BLaER1 treated with 17β-estradiol and CSF1 and Interleukin-3, amounts not matched to agents 10 nM and 100 nM (cell line): ENCODE results near the gene CD46.
A peak's percentile ranks its signal among the peaks of the same experiment; 100 is the strongest.

Experiments
- H3K27ac ChIP-seq, 11 experiments: shearing (Covaris generic); formaldehyde crosslinking; 2 replicates each; pipeline ENCODE4 v1.8.1; 2022
- H3K27me3 ChIP-seq, 11 experiments: shearing (Covaris generic); formaldehyde crosslinking; 2 replicates each; pipeline ENCODE4 v1.8.1; 2022
- H3K36me3 ChIP-seq, 11 experiments: shearing (Covaris generic); formaldehyde crosslinking; 2 replicates each; pipeline ENCODE4 v1.8.1; 2022
- H3K4me1 ChIP-seq, 10 experiments: shearing (Covaris generic); formaldehyde crosslinking; 2 replicates each; pipeline ENCODE4 v1.8.1; 2022
- H3K4me2 ChIP-seq, 11 experiments: shearing (Covaris generic); formaldehyde crosslinking; 2 replicates each; pipeline ENCODE4 v1.8.1; 2022
- H3K4me3 ChIP-seq, 10 experiments: shearing (Covaris generic); formaldehyde crosslinking; 2 replicates each; pipeline ENCODE4 v1.8.1; 2022
- H3K9ac ChIP-seq, 11 experiments: shearing (Covaris generic); formaldehyde crosslinking; 2 replicates each; pipeline ENCODE4 v1.8.1; 2022
- H3K9me3 ChIP-seq, 11 experiments: shearing (Covaris generic); formaldehyde crosslinking; replicated peaks in 1 of 11; 2 replicates each; pipeline ENCODE4 v1.8.1; 2022
- H4K20me1 ChIP-seq, 11 experiments: shearing (Covaris generic); formaldehyde crosslinking; 2 replicates each; pipeline ENCODE4 v1.8.1; 2022
- Cebpa-rat ChIP-seq, 11 experiments: shearing (Covaris generic); IDR thresholded peaks; 2 replicates each; pipeline ENCODE4 v1.8.1; 2022

Gene CD46

GRCh38 chr1:207824691-207825408 lies 73.0 kb downstream of the CD46 start:
- H3K9ac ChIP-seq = peak overlapping the region in 7 of 11 experiments; percentile 68 to 88 (median 81); a peak in 12 of 22 replicates
- peaks cover 0 to 7% (median 0%) of the 10 kb centered on the region in 11 experiments; a peak in 2 of 22 replicates for H4K20me1 ChIP-seq
- H3K4me1 ChIP-seq = peaks cover 66 to 86% (median 73%) of the 10 kb centered on the region in 10 experiments
- peaks cover 0 to 4% (median 0%) of the 10 kb centered on the region in 11 experiments; a peak in 2 of 22 replicates for H3K36me3 ChIP-seq
- peak overlapping the region; percentile 76 to 96 (median 87) for H3K4me2 ChIP-seq
- no peaks in the 10 kb centered on the region for H3K9me3 ChIP-seq
- H3K27ac ChIP-seq = peak overlapping the region in 10 of 11 experiments; percentile 68 to 97 (median 88); a peak in 21 of 22 replicates
- no peaks in the 10 kb centered on the region for H3K27me3 ChIP-seq
- TF ChIP-seq Cebpa-rat (IDR thresholded peaks at IDR 0.05) = no peak
- H3K4me3 ChIP-seq = peak overlapping the region in 6 of 10 experiments; percentile 36 to 64 (median 49); a peak in 8 of 20 replicates

DNA sequence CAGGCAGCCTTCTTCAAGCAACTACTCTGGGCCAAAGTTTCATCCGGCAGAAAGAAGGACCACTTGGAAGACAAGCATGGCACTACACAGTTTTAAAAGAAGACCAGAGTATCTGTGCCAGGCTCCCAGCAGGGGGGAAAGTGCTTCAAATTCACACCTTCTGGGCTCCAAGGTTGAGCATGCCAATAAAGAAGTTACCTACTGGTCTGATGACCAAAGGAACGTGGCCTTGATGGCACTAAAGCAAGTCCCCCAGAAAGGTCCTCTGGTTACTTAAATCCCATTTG lies 73.5 kb downstream of the CD46 start:
- H4K20me1 ChIP-seq = peaks cover 0 to 3% (median 0%) of the 10 kb centered on the region in 11 experiments; a peak in 2 of 22 replicates
- peak overlapping the region; percentile 53 to 97 (median 86) for H3K27ac ChIP-seq
- H3K27me3 ChIP-seq = no peaks in the 10 kb centered on the region
- peaks cover 0 to 4% (median 0%) of the 10 kb centered on the region in 11 experiments; a peak in 2 of 22 replicates for H3K36me3 ChIP-seq
- H3K4me1 ChIP-seq = peaks cover 66 to 81% (median 73%) of the 10 kb centered on the region in 10 experiments
- no peaks in the 10 kb centered on the region for H3K9me3 ChIP-seq
- peak overlapping the region in 8 of 10 experiments; percentile 36 to 64 (median 44); a peak in 15 of 20 replicates for H3K4me3 ChIP-seq
- peak overlapping the region; percentile 50 to 88 (median 72); a peak in 20 of 22 replicates for H3K9ac ChIP-seq
- peak overlapping the region; percentile 76 to 96 (median 87) for H3K4me2 ChIP-seq
- TF ChIP-seq Cebpa-rat (IDR thresholded peaks at IDR 0.05) = no peak

DNA sequence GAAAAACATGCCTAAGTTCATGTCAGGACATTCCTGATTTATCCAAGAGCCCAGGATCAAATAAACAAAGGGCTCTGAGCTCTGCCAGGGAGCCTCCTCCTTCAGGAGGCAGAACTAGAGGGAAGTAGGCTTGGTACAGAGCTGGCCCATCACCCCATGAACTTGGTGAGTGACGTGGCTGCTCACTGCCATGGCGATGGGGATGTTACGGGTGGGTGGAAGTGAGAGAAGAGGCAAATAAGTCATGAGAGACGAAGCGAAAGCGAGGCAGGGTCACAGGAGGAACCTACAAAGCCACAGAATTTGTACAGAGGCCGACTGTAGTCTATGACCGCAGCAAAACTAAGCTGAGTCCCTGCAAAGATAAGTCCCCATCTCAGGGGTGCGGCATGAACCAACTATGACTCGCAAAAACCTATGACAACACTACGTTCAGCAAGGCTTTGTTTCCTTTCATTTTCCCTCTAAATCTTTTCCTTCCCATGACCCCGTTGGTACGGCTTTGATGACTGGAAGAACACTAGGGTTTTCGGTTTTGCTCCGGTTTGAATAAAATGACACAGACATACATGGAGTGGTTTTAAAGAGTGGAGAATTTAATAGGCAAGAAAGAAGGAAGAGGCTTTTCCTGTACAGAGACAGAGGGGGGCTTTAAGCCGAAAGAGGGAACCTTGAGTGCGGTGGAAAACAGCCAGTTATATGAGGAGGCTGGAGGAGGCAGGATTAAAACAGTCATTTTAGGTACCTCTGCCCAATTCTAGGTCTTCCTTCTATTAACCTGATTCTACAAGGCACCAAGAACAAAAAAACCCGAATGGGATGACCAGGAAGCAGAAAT lies 74.1 kb downstream of the CD46 start:
- peaks cover 0 to 4% (median 0%) of the 10 kb centered on the region in 11 experiments; a peak in 1 of 22 replicates for H3K36me3 ChIP-seq
- no peaks in the 10 kb centered on the region for H3K27me3 ChIP-seq
- peak overlapping the region; percentile 53 to 97 (median 86) for H3K27ac ChIP-seq
- H3K4me2 ChIP-seq = peak overlapping the region; percentile 76 to 96 (median 87)
- peaks cover 0 to 8% (median 0%) of the 10 kb centered on the region in 11 experiments; a peak in 1 of 22 replicates for H4K20me1 ChIP-seq
- no peaks in the 10 kb centered on the region for H3K9me3 ChIP-seq
- peaks cover 66 to 80% (median 73%) of the 10 kb centered on the region in 10 experiments for H3K4me1 ChIP-seq
- H3K4me3 ChIP-seq = peak overlapping the region in 9 of 10 experiments; percentile 36 to 64 (median 46); a peak in 17 of 20 replicates
- no peak for TF ChIP-seq Cebpa-rat (IDR thresholded peaks at IDR 0.05)
- H3K9ac ChIP-seq = peak overlapping the region; percentile 50 to 88 (median 76)

DNA sequence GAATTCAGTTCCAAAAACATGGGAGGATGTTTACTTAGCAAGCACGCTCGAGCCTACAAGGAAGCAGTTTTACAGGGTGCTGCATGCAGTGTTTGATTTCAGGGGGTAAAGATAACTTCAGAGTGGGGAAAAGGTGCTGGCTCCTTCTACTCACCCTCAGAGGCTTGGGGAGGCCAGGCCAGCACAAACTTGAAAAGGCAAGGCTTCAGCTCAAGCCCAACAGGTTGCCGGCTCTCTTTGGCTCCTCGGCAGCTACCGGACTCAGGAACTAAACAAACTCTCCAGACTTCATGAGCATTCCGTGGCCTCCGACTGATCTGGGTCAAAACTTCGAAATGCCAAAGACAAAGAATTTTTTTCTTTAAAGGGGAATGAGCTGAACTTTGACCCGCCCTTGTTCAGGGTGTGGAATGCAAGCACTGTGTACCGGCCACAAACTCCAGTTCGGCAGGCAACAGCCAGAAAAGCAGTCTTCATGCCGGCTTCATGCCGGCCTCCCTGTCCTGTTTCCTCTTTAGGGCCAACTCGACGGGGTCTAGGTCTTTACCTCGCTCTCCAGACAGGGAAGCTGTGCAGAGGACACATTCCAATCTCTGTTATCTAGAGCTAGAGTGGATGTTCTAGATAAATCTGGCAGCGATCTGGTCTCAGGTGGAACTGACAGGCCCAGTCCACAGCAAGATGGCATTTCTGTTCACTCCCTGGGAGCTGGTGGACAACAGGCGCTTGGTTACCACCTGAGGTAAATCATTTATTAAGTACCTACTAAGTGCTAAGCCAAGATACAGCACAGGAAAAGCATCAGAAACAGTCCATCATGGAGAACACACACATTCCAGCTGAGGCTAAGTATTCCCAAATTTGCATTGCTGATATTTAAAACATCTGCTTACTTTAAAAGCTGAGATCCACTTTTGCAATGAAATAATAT lies 75.0 kb downstream of the CD46 start:
- peak overlapping the region; percentile 76 to 96 (median 87) for H3K4me2 ChIP-seq
- no peaks in the 10 kb centered on the region for H3K9me3 ChIP-seq
- no peak for TF ChIP-seq Cebpa-rat (IDR thresholded peaks at IDR 0.05)
- H3K36me3 ChIP-seq = no peaks in the 10 kb centered on the region
- peak overlapping the region; percentile 53 to 97 (median 86) for H3K27ac ChIP-seq
- peaks cover 62 to 81% (median 72%) of the 10 kb centered on the region in 10 experiments for H3K4me1 ChIP-seq
- peaks cover 0 to 8% (median 0%) of the 10 kb centered on the region in 11 experiments; a peak in 2 of 22 replicates for H4K20me1 ChIP-seq
- H3K9ac ChIP-seq = peak overlapping the region; percentile 50 to 88 (median 76)
- H3K4me3 ChIP-seq = peak overlapping the region in 9 of 10 experiments; percentile 36 to 64 (median 46); a peak in 16 of 20 replicates
- no peaks in the 10 kb centered on the region for H3K27me3 ChIP-seq

- no peaks in the 10 kb centered on the region for H3K9me3 ChIP-seq
- no peak for TF ChIP-seq Cebpa-rat (IDR thresholded peaks at IDR 0.05)
- H3K9ac ChIP-seq = peak overlapping the region in 4 of 11 experiments; percentile 81 to 88 (median 82); a peak in 3 of 22 replicates
- no peaks in the 10 kb centered on the region for H3K27me3 ChIP-seq
- peak overlapping the region in 7 of 11 experiments; percentile 85 to 97 (median 90); a peak in 10 of 22 replicates for H3K27ac ChIP-seq
- H3K36me3 ChIP-seq = no peaks in the 10 kb centered on the region
- H3K4me3 ChIP-seq = no peak overlapping the region
- H4K20me1 ChIP-seq = peaks cover 0 to 8% (median 0%) of the 10 kb centered on the region in 11 experiments; a peak in 2 of 22 replicates
- peak overlapping the region in 7 of 11 experiments; percentile 79 to 96 (median 92); a peak in 15 of 22 replicates for H3K4me2 ChIP-seq
- peaks cover 59 to 81% (median 71%) of the 10 kb centered on the region in 10 experiments for H3K4me1 ChIP-seq
Measured at GRCh38 chr1:207827488-207827830, 75.6 kb downstream of the CD46 start.

DNA sequence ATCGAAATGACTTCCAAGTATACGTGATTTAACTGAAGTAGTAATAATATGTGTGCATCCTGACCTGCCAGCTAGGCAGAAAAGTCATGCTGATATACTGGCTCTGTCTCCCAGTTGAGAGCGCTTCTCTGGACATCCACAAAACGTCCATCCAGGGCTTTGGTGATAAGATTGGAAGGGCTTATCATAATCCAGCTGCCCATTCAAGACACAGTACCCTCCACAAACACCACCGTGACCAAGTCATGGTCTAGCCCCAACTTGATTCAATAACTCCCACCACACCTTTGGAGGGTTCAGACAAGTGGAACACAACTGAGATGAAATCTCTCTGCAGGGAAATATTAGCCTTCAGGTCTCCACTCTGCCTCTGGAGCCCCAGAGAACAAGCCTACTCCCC lies 76.2 kb downstream of the CD46 start:
- Histone ChIP-seq H3K4me1 (peaks cover 57 to 81% (median 68%) of the 10 kb centered on the region in 10 experiments), H3K9me3 (no peaks in the 10 kb centered on the region), H4K20me1 (peaks cover 0 to 8% (median 0%) of the 10 kb centered on the region in 11 experiments; a peak in 3 of 22 replicates), H3K4me2 (peak overlapping the region; percentile 14 to 96 (median 79); a peak in 20 of 22 replicates), H3K9ac (peak overlapping the region in 9 of 11 experiments; percentile 15 to 60 (median 44); a peak in 11 of 22 replicates), H3K27ac (peak overlapping the region in 9 of 11 experiments; percentile 25 to 70 (median 60); a peak in 17 of 22 replicates), H3K4me3 (no peak overlapping the region; a peak in 1 of 20 replicates), H3K27me3 (no peaks in the 10 kb centered on the region), H3K36me3 (no peaks in the 10 kb centered on the region)
- TF ChIP-seq Cebpa-rat (IDR thresholded peaks at IDR 0.05) = no peak

DNA sequence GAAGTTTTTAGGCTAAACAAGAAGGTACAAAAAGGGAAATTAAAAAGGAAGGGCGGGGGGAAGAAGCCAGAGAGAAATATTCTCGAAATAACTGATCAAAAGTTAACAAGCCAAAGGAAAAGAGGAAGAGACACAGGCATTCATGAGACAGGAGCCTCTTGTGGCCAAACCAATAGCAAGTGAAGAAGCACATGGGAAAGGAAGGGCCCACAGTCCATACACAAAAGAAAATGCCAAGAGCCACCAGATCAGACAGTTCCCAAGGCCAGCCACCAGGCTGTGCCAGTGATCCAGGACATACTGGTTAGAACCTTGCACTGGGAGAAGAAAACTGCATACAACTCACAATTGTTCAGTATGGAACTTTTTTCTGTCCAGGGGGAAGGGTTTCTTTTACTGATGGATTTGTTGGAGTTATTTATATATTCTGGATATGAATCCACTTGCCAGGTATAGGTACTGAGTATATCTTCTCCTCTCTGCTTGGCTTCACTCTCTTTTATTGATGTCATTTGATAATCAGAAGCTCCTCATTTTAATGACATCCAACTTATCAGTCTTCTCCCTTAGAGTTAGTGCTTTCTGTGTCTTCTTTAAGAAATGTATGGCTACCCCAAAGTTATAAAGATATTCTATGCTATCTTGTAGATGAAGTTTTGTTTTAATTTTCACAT lies 76.8 kb downstream of the CD46 start:
- Histone ChIP-seq H4K20me1 (peaks cover 0 to 8% (median 0%) of the 10 kb centered on the region in 11 experiments; a peak in 4 of 22 replicates), H3K9me3 (no peaks in the 10 kb centered on the region), H3K9ac (peak overlapping the region in 9 of 11 experiments; percentile 15 to 60 (median 44); a peak in 11 of 22 replicates), H3K27ac (peak overlapping the region in 9 of 11 experiments; percentile 25 to 70 (median 60); a peak in 17 of 22 replicates), H3K4me1 (peaks cover 52 to 82% (median 65%) of the 10 kb centered on the region in 10 experiments), H3K27me3 (no peaks in the 10 kb centered on the region), H3K4me3 (no peak overlapping the region; a peak in 1 of 20 replicates), H3K36me3 (no peaks in the 10 kb centered on the region), H3K4me2 (peak overlapping the region; percentile 14 to 96 (median 79); a peak in 20 of 22 replicates)
- TF ChIP-seq Cebpa-rat (IDR thresholded peaks at IDR 0.05) = no peak
